NCI-H1930 (cell line): ENCODE data around the gene HPS4.

Source experiments
- DNase-seq, 2 experiments: peaks; one replicate each; lab custom pipeline; 2025; lab: John Stamatoyannopoulos, UW

HPS4 gene

GRCh38 chr22:26464312-26464711 is 19.3 kb downstream of the HPS4 start:
- no peak for DNase-seq

GRCh38 chr22:26463688-26464087 is 19.9 kb downstream of the HPS4 start:
- DNase-seq = no peak

GRCh38 chr22:26463101-26463661 is 20.4 kb downstream of the HPS4 start:
- DNase-seq = no peak

- DNase-seq = no peak
Measured at GRCh38 chr22:26462641-26463040, 20.9 kb downstream of the HPS4 start.

GRCh38 chr22:26462051-26462450 is 21.5 kb downstream of the HPS4 start:
- no peak for DNase-seq

- DNase-seq = peak in 1 of 2 experiments; percentile 13
Measured at GRCh38 chr22:26461188-26461810, 22.3 kb downstream of the HPS4 start.

- no peak for DNase-seq
Measured at GRCh38 chr22:26460202-26460601, 23.4 kb downstream of the HPS4 start.

GRCh38 chr22:26457661-26458272 is 25.8 kb downstream of the HPS4 start:
- no peak for DNase-seq

- DNase-seq = no peak
Measured at GRCh38 chr22:26453812-26454500, 29.6 kb downstream of the HPS4 start.

GRCh38 chr22:26453216-26453615 is 30.4 kb downstream of the HPS4 start:
- no peak for DNase-seq

GRCh38 chr22:26452236-26453016 is 31.2 kb downstream of the HPS4 start:
- no peak for DNase-seq

- no peak for DNase-seq
Measured at GRCh38 chr22:26450453-26451185, 33.0 kb downstream of the HPS4 start.

- no peak for DNase-seq
Measured at GRCh38 chr22:26448941-26449340, 34.6 kb downstream of the HPS4 start.

- no peak for DNase-seq
Measured at GRCh38 chr22:26448334-26448733, 35.2 kb downstream of the HPS4 start.

- no peak for DNase-seq
Measured at GRCh38 chr22:26447584-26448329, 35.8 kb downstream of the HPS4 start.

GRCh38 chr22:26446808-26447515 is 36.6 kb downstream of the HPS4 start:
- no peak for DNase-seq

GRCh38 chr22:26445577-26446275 is 37.9 kb downstream of the HPS4 start:
- no peak for DNase-seq

- DNase-seq = no peak
Measured at GRCh38 chr22:26444777-26445176, 38.8 kb downstream of the HPS4 start.

- no peak for DNase-seq
Measured at GRCh38 chr22:26443901-26444690, 39.5 kb downstream of the HPS4 start.
